ENCODE measurements around the gene RAB11A.

DNA sequence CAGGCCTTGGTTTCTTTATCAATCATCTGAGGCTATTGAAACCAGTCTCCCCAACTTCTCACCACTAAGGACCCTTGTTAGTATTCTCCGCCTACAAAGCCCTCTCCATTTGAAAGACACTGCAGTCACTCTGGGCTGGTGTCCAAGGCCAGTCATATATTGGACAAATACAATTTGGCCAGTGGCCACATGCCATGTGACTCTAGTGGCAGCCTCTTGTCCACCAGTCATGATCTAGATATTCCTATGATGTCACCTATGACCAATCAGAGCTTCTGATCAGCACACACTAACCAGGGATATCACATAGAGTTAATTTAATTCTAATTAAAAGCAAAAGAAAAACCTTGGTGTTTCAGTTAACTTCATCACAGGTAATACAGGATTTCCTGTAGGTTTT, 68.2 kb downstream of the RAB11A start:
- TF ChIP-seq, protein P1, sequence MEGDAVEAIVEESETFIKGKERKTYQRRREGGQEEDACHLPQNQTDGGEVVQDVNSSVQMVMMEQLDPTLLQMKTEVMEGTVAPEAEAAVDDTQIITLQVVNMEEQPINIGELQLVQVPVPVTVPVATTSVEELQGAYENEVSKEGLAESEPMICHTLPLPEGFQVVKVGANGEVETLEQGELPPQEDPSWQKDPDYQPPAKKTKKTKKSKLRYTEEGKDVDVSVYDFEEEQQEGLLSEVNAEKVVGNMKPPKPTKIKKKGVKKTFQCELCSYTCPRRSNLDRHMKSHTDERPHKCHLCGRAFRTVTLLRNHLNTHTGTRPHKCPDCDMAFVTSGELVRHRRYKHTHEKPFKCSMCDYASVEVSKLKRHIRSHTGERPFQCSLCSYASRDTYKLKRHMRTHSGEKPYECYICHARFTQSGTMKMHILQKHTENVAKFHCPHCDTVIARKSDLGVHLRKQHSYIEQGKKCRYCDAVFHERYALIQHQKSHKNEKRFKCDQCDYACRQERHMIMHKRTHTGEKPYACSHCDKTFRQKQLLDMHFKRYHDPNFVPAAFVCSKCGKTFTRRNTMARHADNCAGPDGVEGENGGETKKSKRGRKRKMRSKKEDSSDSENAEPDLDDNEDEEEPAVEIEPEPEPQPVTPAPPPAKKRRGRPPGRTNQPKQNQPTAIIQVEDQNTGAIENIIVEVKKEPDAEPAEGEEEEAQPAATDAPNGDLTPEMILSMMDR (IDR thresholded peaks at IDR 0.05), result no peak
- TF ChIP-seq EZH2 (IDR thresholded peaks at IDR 0.05; ENCODE audit: borderline replicate concordance, insufficient read depth, low read depth, low read length, poor library complexity, severe bottlenecking), result no peak
